Measurements from ENCODE around the gene H2BK1. TPM values are rescaled to one million over a fixed set of nuclear protein-coding genes. Genes with fewer than 3 reads are reported as not detected.

H2BK1 gene
- polyA plus RNA-seq, 1 donor (not counting 4 experiments of a cell fraction or from before 2014, with no cell fraction given): not detected

DNA sequence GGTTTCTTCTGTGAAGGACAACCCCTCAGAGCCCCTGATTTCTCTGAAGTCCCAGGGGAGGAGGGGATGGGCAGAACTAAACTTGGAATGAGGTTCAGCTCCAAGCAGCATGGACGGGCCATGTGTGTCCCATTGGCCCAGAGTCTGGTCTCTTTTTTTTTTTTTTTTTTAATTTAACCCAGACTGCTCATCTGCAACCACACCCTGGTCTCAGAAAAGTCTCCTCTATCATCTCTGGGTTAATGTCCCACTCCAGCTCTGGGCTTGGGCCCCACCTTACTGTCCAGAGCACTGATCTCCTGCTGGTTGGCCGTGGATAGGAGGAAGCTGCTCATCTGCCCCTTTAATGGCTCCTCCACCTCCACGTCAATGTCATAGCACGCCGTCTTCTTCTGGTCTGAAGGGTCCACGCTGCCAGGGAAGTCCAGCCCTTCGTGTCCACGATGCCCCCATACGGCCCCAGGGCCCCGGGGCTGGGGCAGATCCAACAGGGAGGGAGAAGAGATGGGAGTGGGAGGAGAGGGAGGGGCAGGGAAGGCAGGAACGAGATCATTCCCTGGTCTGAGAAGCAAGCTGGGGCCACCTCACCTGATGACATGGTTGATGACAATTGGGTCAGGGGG, 29.7 kb upstream of the H2BK1 start:
- Histone ChIP-seq H3K9me1 (ENCODE audit: control insufficient read depth, extremely low read depth, insufficient read depth, low read length) (no peaks in the 10 kb centered on the region), H3K4me3 (ENCODE audit: control insufficient read depth in 2 of 3, extremely low read depth in 1 of 3, insufficient read depth in 2 of 3, low read depth in 1 of 3, low read length in 3 of 3) (no peak overlapping the region), H3K9me3 (ENCODE audit: control insufficient read depth, low read depth, low read length) (no peaks in the 10 kb centered on the region), H3K4me1 (ENCODE audit: control insufficient read depth, extremely low read depth, insufficient read depth, low read length) (no peaks in the 10 kb centered on the region), H3K36me3 (ENCODE audit: control insufficient read depth in 2 of 2, extremely low read depth in 1 of 2, insufficient read depth in 2 of 2, low read length in 2 of 2) (peaks cover 14 to 29% of the 10 kb centered on the region in 2 experiments), H3K4me2 (ENCODE audit: control insufficient read depth, extremely low read depth, insufficient read depth, low read depth, low read length) (no peak overlapping the region), H3K79me2 (ENCODE audit: control insufficient read depth, insufficient read depth, low read length) (peaks cover 21% of the 10 kb centered on the region), H3K9ac (ENCODE audit: control insufficient read depth, extremely low read depth, insufficient read depth, low read length) (no peak overlapping the region), H3K27ac (ENCODE audit: control insufficient read depth, insufficient read depth, low read length) (no peak overlapping the region), H4K20me1 (ENCODE audit: control insufficient read depth, extremely low read depth, insufficient read depth, low read length) (peaks cover 5% of the 10 kb centered on the region), H3K27me3 (ENCODE audit: control insufficient read depth, extremely low read depth, insufficient read depth, low read length) (peaks cover 4% of the 10 kb centered on the region), H2AFZ (ENCODE audit: control insufficient read depth, low read length) (no peak overlapping the region)
- DNase-seq (ENCODE audit: low read depth, low spot score): no peak
- FAIRE-seq: no peak
- dilution Hi-C loops (cut with MboI; ENCODE audit: extremely low pct_ligation_motif_present, low sequenced_read_pairs): no loop called here
- TF ChIP-seq, protein P1, sequence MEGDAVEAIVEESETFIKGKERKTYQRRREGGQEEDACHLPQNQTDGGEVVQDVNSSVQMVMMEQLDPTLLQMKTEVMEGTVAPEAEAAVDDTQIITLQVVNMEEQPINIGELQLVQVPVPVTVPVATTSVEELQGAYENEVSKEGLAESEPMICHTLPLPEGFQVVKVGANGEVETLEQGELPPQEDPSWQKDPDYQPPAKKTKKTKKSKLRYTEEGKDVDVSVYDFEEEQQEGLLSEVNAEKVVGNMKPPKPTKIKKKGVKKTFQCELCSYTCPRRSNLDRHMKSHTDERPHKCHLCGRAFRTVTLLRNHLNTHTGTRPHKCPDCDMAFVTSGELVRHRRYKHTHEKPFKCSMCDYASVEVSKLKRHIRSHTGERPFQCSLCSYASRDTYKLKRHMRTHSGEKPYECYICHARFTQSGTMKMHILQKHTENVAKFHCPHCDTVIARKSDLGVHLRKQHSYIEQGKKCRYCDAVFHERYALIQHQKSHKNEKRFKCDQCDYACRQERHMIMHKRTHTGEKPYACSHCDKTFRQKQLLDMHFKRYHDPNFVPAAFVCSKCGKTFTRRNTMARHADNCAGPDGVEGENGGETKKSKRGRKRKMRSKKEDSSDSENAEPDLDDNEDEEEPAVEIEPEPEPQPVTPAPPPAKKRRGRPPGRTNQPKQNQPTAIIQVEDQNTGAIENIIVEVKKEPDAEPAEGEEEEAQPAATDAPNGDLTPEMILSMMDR (optimal IDR thresholded peaks at IDR 0.05 in 1 of 3, IDR thresholded peaks at IDR 0.05 in 1 of 3, conservative IDR thresholded peaks at IDR 0.05 in 1 of 3; ENCODE audit: extremely low read depth in 1 of 3, insufficient read depth in 2 of 3, low read length in 3 of 3): no peak
- TF ChIP-seq EZH2 (IDR thresholded peaks at IDR 0.05; ENCODE audit: low read length): no peak

DNA sequence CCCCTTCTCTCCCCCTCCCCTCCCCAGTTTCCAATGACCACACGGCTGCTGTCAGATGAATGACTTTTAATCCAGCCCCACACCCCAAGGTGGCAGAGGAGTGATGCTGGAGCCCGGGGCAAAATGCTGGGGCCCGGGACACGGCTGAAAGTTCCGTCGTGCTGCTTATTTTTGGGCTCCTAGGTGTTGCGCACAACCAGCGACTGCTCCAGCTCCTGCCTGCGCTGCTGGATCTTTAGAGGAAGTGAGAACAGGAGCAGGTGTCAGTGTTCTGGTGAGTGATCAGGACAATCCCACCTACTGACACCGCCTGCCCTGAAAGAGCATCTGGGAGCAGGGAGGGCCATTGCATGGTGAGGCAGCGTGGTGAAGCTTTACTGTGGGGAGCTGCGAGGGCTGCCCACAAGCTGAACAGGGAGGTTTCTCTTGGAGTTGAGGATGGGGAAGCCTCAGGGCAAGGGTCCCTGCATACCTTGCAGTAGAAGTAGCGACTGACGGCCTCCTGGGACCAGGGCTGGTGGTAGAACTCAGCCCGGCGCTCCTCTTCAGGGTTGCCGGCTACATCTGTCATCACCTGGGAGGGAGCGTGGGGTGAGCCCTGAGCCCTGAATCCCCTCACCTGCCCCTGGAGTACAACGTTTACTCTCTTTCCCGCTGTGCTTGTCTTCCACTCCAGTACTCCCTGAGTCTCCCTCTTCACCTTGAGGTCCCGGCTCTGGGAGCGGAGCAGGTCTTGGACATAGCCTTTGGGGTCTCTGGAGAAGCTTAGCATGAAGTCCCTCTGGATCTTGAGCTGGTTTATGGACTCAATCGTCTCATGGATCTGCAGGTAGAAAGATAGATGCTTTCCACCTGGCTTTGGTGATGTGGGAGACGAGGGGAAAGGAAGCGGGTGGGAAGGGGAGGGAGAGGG, 28.9 kb upstream of the H2BK1 start:
- no peak for FAIRE-seq
- Histone ChIP-seq H4K20me1 (ENCODE audit: control insufficient read depth, extremely low read depth, insufficient read depth, low read length) (peaks cover 8% of the 10 kb centered on the region), H3K9ac (ENCODE audit: control insufficient read depth, extremely low read depth, insufficient read depth, low read length) (no peak overlapping the region), H3K4me2 (ENCODE audit: control insufficient read depth, extremely low read depth, insufficient read depth, low read depth, low read length) (no peak overlapping the region), H3K36me3 (ENCODE audit: control insufficient read depth in 2 of 2, extremely low read depth in 1 of 2, insufficient read depth in 2 of 2, low read length in 2 of 2) (peaks cover 18 to 32% of the 10 kb centered on the region in 2 experiments), H2AFZ (ENCODE audit: control insufficient read depth, low read length) (no peak overlapping the region), H3K4me1 (ENCODE audit: control insufficient read depth, extremely low read depth, insufficient read depth, low read length) (no peaks in the 10 kb centered on the region), H3K79me2 (ENCODE audit: control insufficient read depth, insufficient read depth, low read length) (peaks cover 29% of the 10 kb centered on the region), H3K27ac (ENCODE audit: control insufficient read depth, insufficient read depth, low read length) (no peak overlapping the region), H3K9me3 (ENCODE audit: control insufficient read depth, low read depth, low read length) (no peaks in the 10 kb centered on the region), H3K4me3 (ENCODE audit: control insufficient read depth in 2 of 3, extremely low read depth in 1 of 3, insufficient read depth in 2 of 3, low read depth in 1 of 3, low read length in 3 of 3) (no peak overlapping the region), H3K27me3 (ENCODE audit: control insufficient read depth, extremely low read depth, insufficient read depth, low read length) (no peaks in the 10 kb centered on the region), H3K9me1 (ENCODE audit: control insufficient read depth, extremely low read depth, insufficient read depth, low read length) (no peaks in the 10 kb centered on the region)
- dilution Hi-C loops (cut with MboI; ENCODE audit: extremely low pct_ligation_motif_present, low sequenced_read_pairs): no loop called here
- TF ChIP-seq, protein P1 (optimal IDR thresholded peaks at IDR 0.05 in 1 of 3, IDR thresholded peaks at IDR 0.05 in 1 of 3, conservative IDR thresholded peaks at IDR 0.05 in 1 of 3; ENCODE audit: extremely low read depth in 1 of 3, insufficient read depth in 2 of 3, low read length in 3 of 3): no peak
- TF ChIP-seq EZH2 (IDR thresholded peaks at IDR 0.05; ENCODE audit: low read length): no peak
- DNase-seq (ENCODE audit: low read depth, low spot score): no peak
